Measurements from ENCODE around the gene FUOM.

DNA sequence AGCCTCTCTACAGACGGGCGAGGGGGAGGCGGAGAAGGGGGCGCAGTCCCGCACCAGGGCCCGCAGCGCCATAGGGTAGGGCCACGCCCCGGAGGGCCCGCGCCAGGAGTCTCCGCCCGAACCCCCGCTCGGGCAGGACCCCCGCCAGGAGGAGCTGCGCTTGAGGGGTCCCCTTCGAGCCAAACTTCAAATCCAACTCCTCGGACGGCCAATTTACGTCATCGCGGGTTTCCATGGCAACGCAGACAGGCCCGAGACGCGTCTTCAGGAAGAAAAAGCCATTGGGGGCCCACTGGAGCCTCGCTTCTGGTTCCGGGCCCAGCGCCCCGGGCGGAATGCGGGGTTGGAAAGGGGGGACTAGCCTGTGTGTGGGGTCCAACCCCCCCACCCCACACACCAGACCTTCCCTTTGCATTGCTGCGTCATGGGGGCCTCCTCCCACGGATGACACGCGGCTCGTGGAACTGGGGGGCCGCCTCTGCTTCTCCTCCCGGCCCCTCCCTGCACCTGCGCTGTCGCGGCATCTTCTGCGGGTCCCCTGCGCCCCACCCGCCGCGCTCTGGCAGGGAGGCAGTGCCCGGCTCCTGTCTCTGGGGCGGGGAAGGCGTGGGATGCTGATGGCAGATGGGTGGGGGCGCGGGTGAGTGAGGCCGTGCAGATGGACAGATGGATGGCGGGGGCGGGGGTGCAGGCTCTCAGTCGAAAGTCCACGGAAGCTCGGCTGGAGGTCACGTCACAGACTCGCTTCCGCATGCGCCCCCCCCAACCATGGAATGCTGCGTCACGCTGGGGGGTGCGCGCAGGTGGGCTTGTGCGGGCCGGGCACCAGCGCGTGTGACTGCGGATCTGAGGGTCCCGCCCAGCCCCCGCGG, 22.3 kb downstream of the FUOM start:
- no peak for TF ChIP-seq FOXJ3 (CRISPR knock-in tag; IDR thresholded peaks at IDR 0.05)
- TF ChIP-seq NRF1 (IDR thresholded peaks at IDR 0.05; ENCODE audit: low read depth, low read length): no peak
- no peak for TF ChIP-seq EP300 (IDR thresholded peaks at IDR 0.05; ENCODE audit: borderline replicate concordance in 1 of 2, low read depth in 1 of 2, low read length in 1 of 2)
- no peak for TF ChIP-seq GATA2 (CRISPR knock-in tag; IDR thresholded peaks at IDR 0.05)
- TF ChIP-seq, protein P1, sequence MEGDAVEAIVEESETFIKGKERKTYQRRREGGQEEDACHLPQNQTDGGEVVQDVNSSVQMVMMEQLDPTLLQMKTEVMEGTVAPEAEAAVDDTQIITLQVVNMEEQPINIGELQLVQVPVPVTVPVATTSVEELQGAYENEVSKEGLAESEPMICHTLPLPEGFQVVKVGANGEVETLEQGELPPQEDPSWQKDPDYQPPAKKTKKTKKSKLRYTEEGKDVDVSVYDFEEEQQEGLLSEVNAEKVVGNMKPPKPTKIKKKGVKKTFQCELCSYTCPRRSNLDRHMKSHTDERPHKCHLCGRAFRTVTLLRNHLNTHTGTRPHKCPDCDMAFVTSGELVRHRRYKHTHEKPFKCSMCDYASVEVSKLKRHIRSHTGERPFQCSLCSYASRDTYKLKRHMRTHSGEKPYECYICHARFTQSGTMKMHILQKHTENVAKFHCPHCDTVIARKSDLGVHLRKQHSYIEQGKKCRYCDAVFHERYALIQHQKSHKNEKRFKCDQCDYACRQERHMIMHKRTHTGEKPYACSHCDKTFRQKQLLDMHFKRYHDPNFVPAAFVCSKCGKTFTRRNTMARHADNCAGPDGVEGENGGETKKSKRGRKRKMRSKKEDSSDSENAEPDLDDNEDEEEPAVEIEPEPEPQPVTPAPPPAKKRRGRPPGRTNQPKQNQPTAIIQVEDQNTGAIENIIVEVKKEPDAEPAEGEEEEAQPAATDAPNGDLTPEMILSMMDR (IDR thresholded peaks at IDR 0.05): no peak
- TF ChIP-seq CHD2 (IDR thresholded peaks at IDR 0.05; ENCODE audit: low read length, partially characterized antibody): no peak
- TF ChIP-seq TCF12 (IDR thresholded peaks at IDR 0.05): no peak
- TF ChIP-seq ZBTB33 (IDR thresholded peaks at IDR 0.05; ENCODE audit: borderline replicate concordance, low read depth): no peak
- no peak for TF ChIP-seq EZH2phosphoT487 (IDR thresholded peaks at IDR 0.05; ENCODE audit: borderline replicate concordance, low read depth)
- TF ChIP-seq RCOR1 (IDR thresholded peaks at IDR 0.05; ENCODE audit: low read length): no peak
- no peak for TF ChIP-seq TAF1 (IDR thresholded peaks at IDR 0.05; ENCODE audit: borderline replicate concordance, low read depth, low read length)
- no peak for TF ChIP-seq SMC3 (IDR thresholded peaks at IDR 0.05; ENCODE audit: low read depth, low read length)

All from SK-N-SH (cell line).